Right lobe of liver (tissue), 4 donors: ENCODE data around the gene HABP4.

Experiments used
- CTCF ChIP-seq, 4 donors: fragments of 200-600 bp in 3 of 4; fragments of 450-650 bp in 1 of 4; IDR thresholded peaks; one replicate each; pipeline versions ENCODE4 v1.5.1 to v1.8.0; 2016 to 2022; ENCODE audit warnings: antibody characterized with exemption in 4 of 4, mild to moderate bottlenecking in 2 of 4
- POLR2A ChIP-seq: fragments of 450-650 bp; IDR thresholded peaks from one replicate; pipeline ENCODE4 v1.6.1; 2017; ENCODE audit warnings: antibody characterized with exemption, mild to moderate bottlenecking
- donor health status: DM: no; HTN: no; CAD: no.
- donor health status: DM: no; HTN: no; CAD: no.
- donor health status: DM: no; HTN: yes; CAD: no.

DNA sequence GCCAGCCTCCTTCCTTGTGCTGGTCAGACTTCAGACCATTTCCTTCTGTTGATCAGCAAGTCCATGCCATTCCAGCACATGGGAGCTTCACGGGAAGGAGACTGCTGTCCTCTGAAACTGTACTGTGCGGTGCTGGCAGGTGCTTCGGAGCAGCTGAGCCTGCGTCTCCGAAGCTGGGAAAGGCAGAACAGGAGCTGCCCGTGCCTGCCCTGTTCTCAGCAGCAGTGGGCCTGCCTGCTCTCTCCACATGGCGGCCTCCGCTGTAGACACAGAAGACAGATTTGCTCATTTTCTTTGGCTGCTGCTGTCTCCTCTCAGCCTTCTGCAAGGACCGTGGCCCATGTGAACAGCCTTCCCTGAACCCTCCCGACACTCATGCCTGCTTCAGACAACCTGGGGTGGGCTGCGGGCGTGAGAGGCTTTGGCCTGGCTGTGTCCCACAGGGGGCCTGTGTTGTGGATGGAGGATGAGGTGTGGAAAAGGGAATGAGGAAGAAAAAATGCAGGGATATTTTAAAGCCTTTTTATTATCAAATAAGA lies 43.1 kb downstream of the HABP4 start:
- TF ChIP-seq CTCF (IDR thresholded peaks at IDR 0.05) (no peak), POLR2A (no peak)
